ENCODE results near the gene RABGAP1L.

RABGAP1L gene

DNA sequence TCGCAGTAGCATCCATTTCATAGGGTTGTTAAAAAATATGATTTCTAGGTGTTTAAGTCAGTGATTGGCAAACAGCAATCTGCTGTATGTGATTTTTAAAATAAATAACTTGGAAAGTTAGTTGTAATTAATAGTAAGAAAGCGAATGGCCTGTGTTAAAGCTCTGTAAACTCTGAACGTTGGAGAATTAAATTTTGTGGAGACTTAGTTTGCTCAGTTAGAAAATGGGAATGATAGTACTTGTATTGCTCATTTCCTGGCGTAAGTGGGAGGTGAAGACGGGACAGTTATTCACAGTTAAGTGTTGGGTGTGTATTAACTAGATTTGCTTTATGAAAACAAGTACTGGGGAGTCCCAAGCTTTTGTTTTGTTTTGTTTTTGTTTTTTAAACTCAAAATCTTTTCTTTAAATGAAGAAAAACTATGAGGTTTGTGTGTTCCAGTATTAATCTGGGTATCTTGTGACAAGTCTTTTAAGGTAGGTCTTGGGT is 841.4 kb downstream of the RABGAP1L start:
- no peaks in the 10 kb centered on the region for H3K9me3 Mint-ChIP-seq
- H3K36me3 Mint-ChIP-seq (ENCODE audit: low read depth): peaks cover 6% of the 10 kb centered on the region
- H3K4me1 Mint-ChIP-seq: peaks cover 26% of the 10 kb centered on the region
- H3K4me3 Mint-ChIP-seq: no peak overlapping the region
- H3K27me3 Mint-ChIP-seq (ENCODE audit: low read depth): no peaks in the 10 kb centered on the region
- TF ChIP-seq, protein P1, sequence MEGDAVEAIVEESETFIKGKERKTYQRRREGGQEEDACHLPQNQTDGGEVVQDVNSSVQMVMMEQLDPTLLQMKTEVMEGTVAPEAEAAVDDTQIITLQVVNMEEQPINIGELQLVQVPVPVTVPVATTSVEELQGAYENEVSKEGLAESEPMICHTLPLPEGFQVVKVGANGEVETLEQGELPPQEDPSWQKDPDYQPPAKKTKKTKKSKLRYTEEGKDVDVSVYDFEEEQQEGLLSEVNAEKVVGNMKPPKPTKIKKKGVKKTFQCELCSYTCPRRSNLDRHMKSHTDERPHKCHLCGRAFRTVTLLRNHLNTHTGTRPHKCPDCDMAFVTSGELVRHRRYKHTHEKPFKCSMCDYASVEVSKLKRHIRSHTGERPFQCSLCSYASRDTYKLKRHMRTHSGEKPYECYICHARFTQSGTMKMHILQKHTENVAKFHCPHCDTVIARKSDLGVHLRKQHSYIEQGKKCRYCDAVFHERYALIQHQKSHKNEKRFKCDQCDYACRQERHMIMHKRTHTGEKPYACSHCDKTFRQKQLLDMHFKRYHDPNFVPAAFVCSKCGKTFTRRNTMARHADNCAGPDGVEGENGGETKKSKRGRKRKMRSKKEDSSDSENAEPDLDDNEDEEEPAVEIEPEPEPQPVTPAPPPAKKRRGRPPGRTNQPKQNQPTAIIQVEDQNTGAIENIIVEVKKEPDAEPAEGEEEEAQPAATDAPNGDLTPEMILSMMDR (IDR thresholded peaks at IDR 0.05; ENCODE audit: unreplicated experiment in 3 of 3): no peak
- peak overlapping the region in 2 of 3 experiments; percentile 77 to 89 for H3K27ac Mint-ChIP-seq

DNA sequence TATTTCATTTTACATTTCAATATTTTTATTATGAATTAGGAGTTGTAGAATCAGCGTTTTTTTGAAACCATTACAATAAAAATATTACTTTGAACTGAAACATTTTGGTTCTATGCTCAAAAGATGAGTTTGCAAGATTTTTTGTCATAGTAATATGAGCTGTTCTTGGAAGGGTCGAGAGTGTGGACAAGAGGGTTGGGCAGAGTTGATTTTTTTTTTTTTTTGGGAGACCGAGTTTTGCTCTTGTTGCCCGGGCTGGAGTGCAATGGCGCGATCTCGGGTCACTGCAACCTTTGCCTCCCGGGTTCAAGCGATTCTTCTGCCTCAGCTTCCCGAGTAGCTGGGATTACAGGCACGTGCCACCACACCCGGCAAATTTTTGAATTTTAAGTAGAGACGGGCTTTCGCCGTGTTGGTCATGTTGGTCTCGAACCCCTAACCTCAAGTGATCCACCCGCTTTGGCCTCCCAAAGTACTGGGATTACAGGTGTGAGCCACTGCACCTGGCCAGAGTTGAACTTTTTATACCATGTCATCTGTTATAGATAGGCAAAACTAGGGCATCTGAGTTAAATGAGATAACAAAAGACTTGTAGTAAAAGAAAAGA is 843.7 kb downstream of the RABGAP1L start:
- peaks cover 12% of the 10 kb centered on the region for H3K36me3 Mint-ChIP-seq (ENCODE audit: low read depth)

DNA sequence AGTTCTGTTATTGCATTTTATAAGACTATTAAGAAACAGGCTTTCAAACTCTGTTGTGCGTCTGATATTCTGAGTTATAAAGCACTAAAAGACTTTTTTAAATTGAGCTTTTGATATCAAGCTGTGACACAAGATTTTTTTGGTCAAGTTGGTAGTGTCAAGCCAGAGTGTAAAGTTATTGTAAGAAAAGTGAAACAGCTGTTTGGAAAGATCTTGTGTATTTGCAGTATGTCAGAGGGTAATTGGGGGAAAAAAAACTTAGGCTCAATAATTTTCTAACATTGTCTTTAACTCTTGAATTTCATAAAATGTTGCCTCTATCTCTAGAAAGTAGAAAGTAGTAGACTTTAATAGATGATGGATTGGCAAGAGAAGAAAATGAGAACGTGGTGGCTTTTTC is 844.2 kb downstream of the RABGAP1L start:
- Mint-ChIP-seq H3K4me3 (no peak overlapping the region), H3K9me3 (no peaks in the 10 kb centered on the region), H3K36me3 (ENCODE audit: low read depth) (peaks cover 17% of the 10 kb centered on the region), H3K27me3 (ENCODE audit: low read depth) (no peaks in the 10 kb centered on the region), H3K4me1 (peaks cover 26% of the 10 kb centered on the region), H3K27ac (peak overlapping the region in 1 of 3 experiments; percentile 38)
- TF ChIP-seq, protein P1 (IDR thresholded peaks at IDR 0.05; ENCODE audit: unreplicated experiment in 3 of 3): no peak

More for the DNA sequence above, 843.7 kb downstream of the RABGAP1L start:
- H3K27me3 Mint-ChIP-seq (ENCODE audit: low read depth): no peaks in the 10 kb centered on the region
- H3K4me1 Mint-ChIP-seq: peaks cover 26% of the 10 kb centered on the region
- H3K27ac Mint-ChIP-seq: no peak overlapping the region
- no peaks in the 10 kb centered on the region for H3K9me3 Mint-ChIP-seq
- TF ChIP-seq, protein P1 (IDR thresholded peaks at IDR 0.05; ENCODE audit: unreplicated experiment in 3 of 3): no peak
- H3K4me3 Mint-ChIP-seq: no peak overlapping the region

DNA sequence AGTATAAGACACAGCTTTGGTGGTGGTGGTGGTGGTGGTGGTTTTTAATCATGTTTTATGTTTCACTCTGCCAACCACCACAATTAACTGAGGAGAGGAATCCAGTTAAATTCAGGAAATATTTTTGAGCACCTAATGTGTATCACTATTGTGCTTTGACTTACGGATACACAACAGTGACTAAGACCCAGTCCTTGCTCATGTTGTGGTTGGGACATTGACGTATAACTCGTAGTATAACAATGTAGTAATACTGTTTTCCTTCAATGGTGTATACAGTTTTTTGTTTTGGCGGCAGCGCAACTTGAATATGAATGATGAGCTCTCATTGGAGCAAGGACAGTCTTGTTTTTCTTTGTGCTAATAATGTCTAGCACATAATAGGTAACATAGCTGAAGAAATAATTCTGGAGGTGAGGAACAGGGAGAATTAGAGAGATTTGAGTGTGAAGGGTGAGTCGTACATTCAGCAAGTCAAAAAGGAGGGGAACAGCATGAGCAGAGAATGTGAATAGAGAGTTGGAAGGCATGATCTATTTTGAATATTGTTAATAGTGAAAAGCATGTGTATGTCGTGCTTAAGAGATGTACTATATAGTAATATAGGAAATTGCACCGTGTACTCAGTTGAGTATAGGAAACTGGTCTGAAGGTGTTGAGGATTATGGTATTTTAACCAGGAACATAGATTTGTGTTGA is 845.9 kb downstream of the RABGAP1L start:
- H3K27me3 Mint-ChIP-seq (ENCODE audit: low read depth): no peaks in the 10 kb centered on the region
- H3K36me3 Mint-ChIP-seq (ENCODE audit: low read depth): peaks cover 28% of the 10 kb centered on the region
- TF ChIP-seq, protein P1 (IDR thresholded peaks at IDR 0.05; ENCODE audit: unreplicated experiment in 3 of 3): no peak
- H3K4me1 Mint-ChIP-seq: peaks cover 26% of the 10 kb centered on the region
- H3K4me3 Mint-ChIP-seq: no peak overlapping the region
- H3K9me3 Mint-ChIP-seq: no peaks in the 10 kb centered on the region
- H3K27ac Mint-ChIP-seq: no peak overlapping the region

DNA sequence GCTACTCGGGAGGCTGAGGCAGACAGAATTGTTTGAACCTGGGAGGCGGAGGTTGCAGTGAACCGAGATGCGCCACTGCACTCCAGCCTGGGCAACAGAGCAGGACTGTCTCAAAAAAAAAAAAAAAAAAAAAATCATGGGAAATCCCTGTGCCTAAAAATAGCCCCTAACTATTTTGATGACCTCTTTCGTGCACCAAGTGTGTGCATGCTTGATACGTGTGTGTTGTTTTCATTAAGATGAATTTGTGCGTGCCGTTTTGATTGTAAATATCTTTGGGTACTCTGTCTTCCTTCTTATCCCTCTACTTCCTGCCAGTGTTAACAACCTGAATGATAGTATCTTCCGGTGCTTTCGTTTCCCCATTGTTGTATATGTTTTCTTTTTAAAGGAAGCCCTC is 850.2 kb downstream of the RABGAP1L start:
- Mint-ChIP-seq H3K27ac (peak overlapping the region in 1 of 3 experiments; percentile 3), H3K27me3 (ENCODE audit: low read depth) (no peaks in the 10 kb centered on the region)
- TF ChIP-seq, protein P1 (IDR thresholded peaks at IDR 0.05; ENCODE audit: unreplicated experiment in 3 of 3): no peak

More for the DNA sequence above, 850.2 kb downstream of the RABGAP1L start:
- Mint-ChIP-seq H3K9me3 (no peaks in the 10 kb centered on the region), H3K4me1 (no peaks in the 10 kb centered on the region), H3K4me3 (no peak overlapping the region), H3K36me3 (ENCODE audit: low read depth) (peaks cover 63% of the 10 kb centered on the region)
